Myocyte (in vitro differentiated cells): ENCODE measurements around the gene TGM2. TPM values are rescaled to one million over a fixed set of nuclear protein-coding genes. Genes with fewer than 3 reads are reported as not detected.

Experiments used
- DNase-seq: peaks from one replicate; pipeline ENCODE4 v3.0.0-alpha.2; 2012; ENCODE audit warnings: low read depth
- total RNA-seq: library from RNA; depleted of rRNA; stranded (reverse); fragments of >200 nt; gene quantifications from 2 replicates; pipeline ENCODE4 v1.2.3, GENCODE V29; 2014

The TGM2 gene
- total RNA-seq, 1 donor from 2014 or later = 2.6 TPM

DNA sequence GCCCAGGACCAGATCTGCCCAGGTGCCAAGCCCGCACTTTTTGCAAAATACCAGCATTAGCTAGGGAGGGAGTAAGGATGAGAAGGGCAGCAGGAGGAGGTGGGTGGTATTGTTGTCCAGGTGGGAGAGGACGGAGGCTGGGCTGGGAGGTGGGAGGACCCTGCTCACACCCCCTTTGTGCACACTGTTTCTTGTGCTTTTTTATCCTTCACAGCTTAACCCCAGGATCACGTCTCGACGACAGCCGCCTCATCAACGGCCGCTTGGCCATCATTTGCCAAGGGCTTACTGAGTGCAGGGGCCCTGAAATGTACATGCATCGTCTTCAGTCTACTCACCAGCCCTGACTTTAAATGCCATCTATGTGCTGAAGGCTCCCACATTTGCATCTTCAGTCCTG lies 12.1 kb upstream of the TGM2 start:
- no peak for DNase-seq

DNA sequence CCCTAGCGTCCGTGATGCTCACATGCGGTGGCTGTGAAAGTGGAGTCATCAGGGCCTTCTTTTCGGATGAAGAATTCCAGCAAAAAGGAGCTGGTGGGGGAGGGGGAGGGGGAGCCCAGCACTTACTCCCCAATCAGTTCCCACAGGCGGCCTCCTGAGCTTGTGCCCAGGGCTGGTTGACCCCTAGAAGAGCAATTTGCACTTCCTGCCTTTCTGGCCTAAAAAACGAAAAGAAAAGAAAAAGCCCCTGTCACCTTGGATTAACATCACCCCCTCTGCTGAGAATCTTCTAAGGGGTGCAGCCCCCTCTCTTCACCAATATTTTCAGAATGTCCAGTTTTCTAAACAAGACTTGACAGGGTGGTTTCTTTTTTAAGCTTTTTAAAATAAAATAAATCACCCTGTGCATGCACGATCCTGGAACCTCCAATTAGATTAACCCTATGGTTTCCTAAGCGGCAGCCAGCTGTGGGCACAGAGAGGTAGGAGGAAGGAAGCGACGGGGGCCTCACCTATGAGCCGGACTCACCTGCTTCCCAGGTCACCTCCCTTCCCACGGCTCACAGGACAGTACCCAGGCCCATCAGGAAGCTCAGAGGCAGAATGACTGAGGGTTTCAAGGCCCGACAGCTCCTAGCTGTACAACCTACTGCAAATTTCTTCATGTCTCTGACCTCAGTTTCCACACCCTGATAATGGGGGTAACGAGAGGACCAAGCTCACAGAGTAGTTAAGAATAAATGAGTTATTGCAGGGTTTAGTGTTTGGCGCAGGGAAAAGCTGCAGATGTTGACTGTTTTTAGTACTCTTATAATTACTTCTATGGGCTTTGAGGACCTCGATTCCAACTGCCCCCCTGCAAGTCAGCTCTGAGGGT lies 10.5 kb upstream of the TGM2 start:
- no peak for DNase-seq

DNA sequence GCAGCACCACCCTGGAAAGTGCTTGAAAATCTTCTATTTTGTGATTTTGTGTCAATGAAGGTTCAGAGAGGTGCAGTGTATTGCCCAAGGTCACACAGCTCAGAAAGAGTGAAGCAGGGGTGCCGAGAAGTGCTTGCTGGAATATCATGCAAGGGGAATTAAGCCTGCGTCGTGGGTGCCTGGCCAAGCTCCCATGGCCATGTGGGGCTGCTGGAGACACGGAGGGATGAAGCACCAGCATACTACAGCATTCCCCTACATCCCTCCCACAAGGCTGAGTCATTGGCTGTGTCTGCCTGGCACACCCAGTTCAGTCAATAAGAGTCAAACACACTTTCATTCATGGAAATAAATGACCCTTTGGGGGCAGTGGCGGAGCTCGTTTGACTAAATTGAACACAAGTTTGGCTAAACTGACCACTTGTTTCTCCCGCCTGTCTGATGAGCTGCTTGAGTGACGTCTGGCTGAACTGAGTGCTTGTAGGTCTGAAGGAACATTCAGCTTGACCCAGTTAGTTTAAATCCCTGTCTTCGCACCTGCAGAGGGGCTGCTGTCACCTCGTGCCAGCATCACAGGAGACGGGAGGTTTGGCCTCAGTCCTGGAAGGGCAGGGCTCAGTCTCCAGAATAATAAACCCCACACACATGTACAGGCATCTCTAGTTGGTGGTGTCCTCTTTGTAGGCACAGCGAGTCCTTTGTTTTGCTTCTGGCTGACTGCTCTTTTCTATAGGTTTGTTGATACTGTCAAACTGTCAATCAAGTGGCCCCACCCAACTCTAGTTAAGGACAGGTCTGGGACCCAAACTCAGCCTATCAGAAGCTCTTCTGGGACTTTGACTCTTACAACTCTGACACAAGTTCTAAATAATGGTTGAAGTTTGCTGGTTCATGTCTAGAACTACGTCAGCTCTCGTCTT lies 8.4 kb upstream of the TGM2 start:
- DNase-seq = peak; percentile 71

DNA sequence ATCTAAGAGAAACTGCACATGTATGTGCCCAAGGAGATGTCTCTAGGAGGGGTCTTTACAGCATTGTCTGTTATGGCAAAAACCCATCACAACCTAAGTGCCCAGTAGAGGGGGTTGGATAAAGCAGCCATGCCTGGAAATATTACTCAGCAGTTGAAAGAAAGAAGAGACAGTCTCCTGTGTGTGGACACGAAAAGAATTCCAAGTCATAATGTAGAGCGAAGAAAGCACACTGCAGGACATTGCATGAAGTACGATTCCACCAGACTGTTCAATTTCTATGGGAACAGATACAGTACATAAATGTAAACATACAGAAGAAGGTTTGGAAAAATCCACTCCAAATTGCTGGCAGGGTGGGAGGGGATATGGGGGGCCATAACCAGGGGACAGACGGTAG lies 7.3 kb upstream of the TGM2 start:
- no peak for DNase-seq

DNA sequence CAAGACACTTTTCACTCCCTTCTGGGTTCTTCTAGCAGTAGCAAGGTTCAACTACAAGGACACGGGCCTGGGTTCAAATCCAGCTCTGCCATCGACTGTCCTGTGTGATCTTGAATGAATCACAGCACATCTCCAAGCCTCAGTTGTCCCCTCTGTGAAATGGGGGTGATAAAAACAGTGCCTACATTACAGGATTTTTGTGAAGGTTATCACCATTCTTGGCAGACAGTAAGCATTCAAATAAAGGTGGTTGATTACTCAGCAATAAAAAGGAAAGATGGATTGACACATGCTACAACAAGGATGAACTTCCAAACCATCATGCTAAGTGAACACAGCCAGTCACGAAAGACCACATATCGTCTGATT lies 6.6 kb upstream of the TGM2 start:
- no peak for DNase-seq

DNA sequence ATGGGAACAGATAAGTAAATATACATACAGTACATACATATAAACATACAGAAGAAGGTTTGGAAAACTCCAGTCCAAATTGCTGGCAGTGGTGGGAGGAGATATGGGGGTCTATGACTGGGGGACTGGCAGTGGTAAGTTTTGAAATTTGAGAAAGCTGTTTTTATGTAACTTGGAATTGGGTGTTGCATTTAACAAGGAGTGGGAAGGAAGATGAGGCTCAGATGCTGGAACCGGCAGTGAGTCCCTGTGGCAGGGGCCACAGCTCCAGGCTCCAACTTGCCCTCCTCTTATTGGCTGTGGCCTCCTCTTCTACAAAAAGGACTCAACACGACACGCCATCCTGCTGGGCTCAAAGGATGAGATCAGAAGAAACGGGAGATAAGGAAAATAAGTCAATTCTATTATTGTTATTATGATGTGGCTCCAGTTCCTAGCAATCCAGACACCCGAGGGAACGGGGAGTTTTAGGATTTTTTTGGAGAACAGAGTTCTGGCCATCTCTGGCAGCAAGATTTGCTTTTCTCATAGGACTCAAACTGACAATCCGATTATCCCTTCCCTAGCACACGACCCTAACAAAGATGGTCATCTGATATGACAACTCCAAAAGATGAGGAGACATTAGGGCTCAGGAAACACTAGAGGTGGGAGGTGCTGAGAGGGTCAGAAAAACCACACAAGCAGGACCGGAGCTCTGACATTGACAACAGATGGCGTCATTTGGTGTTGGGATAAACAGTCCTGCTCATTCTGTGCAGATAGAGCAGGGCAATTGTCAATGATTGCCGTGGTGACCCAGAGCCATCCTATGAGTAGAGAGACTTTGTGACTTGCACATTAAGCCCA lies 6.0 kb upstream of the TGM2 start:
- no peak for DNase-seq

DNA sequence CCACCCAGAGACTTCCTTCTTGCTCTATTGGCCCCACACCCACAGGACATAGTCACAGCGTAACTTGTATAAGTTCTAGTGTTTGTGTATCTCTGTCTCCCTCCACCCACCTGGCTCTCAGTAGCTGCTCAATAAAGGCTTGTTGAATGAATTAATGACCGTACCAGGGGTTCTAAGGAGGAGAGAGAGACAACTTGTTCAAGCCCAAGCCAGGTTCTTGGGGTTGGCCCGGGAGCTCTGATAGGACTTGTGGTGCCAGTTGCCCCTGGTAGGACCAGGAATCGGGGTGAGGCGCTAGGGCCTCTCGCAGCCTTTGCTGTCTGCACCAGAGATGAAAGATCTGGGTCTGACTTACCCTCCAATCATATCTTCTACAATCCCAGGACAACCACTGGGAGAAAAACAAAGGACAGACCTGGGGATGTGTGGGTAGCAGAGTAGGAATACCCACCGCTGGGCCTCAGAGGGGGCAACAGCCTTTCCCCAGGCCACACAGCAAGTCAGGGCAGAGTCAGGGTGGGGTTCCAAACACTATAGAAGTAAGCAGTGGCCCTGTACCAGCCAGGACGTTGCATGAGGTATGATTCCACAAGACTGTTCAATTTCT lies 5.3 kb upstream of the TGM2 start:
- DNase-seq = no peak

DNA sequence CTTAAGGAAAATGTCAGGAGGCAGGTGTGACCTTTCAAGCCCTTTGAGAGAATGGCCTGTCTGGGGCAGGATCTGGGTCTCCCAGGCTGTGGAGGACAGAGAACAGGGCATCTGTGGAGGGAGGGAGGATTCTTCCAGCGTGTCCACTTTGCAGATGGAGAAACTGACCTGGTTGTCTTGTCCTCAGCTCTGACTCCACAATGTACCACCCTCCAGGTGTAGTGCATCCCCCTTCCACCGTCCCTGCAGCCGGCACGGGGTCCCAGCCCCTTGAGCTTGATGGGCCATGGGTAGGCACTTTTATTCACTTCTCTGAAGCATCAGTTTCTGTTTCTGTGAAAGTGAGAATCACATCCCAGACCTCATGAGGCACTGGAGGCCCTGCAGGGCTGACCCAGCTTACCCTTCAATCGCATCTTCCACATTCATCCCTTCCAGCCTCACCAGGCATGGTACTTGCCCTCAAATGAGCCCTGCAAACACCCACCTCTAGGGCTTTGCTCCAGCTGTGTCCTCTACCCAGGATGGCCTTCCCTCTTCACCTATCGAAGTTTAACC lies 4.6 kb upstream of the TGM2 start:
- no peak for DNase-seq

DNA sequence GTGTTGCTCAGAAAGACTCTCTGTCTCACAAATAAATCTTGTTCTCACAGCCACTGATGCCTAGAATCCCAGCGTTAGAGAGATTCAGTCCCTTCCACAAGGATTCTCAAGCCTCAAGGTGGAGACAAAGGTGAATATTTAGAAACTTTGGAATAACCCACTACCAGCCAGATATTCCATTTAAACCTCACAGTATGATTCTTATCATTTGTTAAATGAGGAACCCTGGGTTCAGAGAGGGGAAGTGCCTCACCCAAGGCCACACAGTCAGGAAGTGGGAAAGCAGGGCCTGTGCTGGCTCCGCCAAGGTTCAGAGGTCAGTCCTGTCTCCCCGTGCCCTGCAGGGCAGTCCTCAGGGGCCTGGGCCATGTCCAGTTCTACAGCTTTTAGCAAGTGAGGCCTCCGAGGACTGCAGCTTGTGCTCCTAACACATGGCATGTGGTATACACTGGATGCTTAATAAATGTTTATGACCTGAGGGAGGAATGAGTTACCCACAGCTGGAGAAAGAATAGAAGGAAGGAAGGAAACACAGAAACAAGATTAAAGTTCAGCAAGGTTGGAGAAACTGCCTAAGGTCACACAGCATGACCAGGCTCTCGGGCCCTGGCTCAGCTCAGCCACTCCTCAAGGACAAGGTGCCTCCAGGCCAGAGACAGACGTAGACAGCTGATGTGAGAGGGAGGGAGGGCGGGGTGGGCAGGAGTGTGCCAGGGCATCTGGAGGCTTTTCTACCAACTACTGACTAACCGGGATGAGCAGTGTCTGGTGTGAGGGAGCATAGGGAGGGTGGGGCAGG lies 3.9 kb upstream of the TGM2 start:
- peak; percentile 73 for DNase-seq

DNA sequence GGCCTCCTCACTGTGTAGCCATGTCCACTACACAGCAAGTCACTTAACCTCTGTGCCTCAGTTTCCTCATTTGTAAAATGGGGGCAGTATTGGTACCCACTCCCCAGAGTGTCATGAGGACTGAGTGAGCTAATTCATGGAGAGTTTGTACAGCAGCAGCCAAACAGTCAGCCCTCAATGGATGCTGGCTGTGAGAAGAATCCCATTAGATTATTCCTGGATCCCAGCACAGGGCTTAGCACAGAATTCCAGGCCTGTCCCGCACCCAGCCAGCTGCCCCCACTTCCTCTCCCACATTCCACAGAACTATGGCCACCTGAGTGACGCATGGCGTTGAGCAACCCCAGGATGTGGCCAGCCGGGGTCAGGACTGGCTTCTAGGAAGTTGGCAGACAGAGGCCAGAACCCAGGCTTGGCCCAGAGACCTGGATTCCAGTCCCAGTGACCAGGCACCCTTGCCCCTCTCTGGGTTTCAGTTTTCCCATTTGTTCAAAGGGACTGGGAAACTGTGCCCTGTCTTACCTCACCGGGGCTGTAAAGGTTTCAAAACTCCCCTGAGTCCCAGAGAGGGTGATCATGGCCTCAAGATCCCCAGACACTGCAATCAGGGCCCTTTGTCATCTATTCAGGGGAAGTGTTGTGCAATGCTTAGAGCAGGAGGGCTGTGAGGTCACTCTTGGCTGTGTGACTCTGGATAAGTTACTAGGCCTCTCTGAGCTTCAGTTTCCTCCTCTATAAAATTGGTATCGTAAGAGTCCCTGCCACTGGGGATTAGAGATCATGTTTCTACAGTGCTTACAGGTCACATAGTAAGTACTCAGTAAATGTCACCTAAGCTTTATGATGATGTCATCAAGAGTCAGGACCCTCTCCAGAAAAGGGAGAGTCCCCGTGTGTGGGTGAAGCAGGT lies 3.0 kb upstream of the TGM2 start:
- DNase-seq = peak; percentile 94

DNA sequence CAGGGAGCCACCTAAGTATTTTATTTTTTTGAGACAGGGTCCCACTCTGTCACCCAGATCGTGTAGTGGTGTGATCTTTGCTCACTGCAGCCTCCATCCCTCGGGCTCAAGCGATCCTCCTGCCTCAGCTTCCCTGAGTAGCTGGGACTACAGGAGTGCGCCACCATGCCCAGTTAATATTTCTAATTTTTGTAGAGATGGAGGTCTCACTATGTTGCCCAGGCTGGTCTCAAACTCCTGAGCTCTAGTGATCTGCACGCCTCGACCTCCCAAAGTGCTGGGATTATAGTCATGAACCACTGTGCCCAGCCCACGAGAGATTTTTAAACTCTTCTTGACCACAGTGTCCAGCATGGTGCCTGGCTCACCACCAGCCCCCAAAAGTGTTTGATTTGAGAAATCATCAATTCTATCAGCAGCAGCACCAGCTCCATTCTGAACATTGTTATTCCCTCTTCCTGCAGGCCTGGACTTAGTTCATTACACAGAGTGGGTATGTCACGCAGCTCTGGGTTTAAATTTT lies 2.3 kb upstream of the TGM2 start:
- DNase-seq = no peak

DNA sequence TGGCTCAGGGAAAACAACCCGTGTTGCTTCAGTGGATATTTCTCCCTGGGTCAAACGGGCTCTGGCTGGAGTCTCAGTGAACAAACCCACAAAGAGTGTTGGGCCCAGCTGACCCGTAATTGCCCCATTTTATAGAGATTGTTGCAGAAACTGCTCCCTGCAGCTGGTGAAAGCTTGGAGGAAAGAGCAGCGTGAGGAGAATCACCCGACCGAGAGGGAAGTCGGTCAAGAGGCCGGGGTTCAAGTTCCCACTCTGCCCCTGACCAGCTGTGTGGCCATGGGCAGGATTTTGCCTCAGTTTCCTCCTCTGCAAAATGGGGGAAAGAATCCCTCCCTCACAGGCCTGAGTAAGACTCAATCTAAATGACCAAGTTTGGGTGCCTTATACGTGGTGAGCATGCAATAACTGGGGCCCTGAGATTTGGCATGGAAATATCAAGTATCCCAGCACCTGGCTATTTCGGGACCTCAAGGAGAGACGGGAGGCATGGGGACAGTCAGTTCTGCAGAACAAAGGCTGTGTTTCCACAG lies 1.7 kb upstream of the TGM2 start:
- DNase-seq = no peak

DNA sequence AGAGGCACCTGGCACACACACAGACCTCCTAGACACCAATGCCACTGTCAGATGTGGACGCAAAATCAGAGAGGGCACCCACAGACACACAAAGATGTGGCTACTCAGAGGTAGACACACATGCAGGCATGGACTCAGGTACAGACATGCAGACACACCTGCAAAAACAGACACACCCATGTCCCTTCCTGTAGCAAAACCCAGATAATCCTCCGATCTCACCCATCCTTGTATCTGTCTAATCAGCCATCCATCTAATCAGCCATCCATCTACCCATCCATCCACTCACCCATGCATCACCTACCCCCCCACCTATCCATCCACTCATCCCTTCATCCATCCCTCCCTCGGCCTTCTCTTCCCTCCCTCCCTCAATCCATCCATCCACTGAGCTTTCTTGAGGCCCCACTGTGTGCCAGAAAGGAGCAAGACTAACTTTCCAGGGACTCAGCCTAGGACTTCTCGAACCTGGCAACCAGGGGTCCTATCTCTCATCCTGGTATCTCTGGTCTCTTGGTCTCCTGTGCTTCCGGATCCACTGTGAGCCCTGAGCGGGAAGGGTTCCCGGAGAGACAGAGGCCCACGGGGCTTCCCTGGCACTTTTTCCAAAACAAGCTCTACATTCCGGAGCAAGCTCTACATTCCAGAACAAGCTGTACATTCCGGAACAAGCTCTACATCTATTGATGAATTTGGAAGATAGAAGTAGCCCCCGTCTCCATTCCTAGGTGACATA lies 1.1 kb upstream of the TGM2 start:
- no peak for DNase-seq

DNA sequence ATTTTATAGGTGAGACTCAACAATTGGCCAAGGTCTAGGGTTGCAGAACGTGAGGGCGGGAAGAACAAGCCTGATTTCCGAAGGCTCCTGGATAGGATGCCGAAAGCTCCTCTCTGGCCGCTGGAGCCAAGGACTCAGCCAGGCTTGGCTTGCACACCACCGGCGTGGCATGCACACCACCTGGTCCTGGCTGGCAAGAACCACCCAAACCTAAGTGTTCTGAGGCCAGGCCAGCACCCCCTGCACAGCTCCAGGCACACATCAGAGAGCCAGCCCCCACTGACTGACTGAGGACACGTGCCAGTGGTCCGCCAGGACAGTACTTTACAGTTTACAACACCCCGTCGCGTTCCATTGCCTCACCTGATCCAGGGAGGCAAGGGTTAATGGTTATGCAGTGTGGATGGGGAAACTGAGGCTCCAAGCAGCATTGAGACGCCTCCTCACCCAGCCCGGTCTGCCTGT lies 414 bp downstream of the TGM2 start:
- no peak for DNase-seq

DNA sequence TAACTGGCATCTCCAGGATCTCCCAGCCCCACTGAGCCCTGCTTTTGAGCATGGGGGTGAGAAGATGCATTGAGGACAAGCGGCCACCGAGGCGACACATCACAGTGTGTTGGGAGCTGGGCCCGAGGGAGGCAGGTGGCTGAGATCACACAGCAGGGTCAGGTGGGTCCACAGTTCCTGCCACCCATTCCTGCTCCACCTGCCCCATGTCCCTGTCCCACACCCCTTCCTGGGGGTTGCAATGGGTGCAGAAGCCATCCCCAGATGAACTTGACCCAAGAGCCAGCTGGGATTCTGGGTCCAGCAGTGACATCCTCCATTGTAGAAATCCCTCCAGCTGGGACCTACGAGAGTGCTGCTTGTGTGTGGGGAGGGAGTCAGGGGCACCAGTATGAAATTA lies 1.0 kb downstream of the TGM2 start:
- DNase-seq = no peak

DNA sequence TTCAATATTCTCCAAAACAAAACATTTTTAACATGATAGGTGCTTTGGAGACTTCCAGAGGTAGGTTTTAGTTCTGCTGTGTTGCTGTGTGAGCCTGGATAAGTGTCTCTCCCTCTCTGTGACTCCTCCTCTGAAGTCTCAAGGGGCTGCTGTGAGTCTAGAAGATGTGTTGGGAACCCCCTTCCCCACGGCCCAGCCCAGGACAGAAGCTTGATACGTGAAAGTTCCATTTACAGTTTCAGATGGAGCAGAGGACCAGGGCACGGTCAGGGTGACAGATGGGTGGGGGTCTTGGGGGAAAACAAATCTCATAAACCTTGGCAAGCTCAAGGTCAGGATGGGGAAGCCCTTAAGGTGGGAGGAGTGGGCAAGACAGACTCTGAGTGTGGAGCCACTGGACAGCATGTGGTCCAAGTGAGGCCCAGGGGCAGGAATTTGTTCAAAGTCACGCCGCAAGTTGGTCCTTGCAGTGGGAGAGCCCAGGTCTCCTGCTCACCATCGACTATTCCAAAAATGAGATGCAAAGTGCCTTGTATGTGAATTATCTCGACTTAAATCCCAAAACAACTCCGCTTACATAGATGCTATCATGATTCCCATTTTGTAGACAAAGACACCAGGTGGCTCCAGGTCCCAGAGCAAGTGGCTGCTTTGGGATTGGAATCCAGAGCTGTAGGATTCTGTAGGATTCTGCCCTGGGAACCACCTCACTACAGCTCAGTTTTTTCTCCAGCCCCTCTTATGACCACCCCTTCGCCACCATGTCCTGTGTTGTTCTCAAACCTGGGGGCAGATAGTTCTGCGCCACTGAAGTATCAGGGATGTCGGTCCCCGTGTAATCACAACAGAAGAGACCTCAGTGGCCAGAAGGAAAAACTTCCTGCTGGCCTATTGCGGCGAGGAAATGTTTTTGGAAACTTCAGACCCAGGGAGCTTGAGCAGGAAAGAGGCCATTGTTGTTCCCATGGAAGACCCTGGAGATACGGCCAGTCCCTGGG lies 1.9 kb downstream of the TGM2 start:
- DNase-seq = no peak
